HFF-Myc (cell line): ENCODE data around the gene NUP93.

ENCODE experiments used
- DNase-seq: peaks from one replicate; pipeline ENCODE4 v3.0.0-alpha.2; 2011; ENCODE audit warnings: low read depth; ENCODE audit errors: extremely low read depth
- H3K4me3 ChIP-seq: replicated peaks from 2 replicates; pipeline ENCODE4 v1.5.1; 2011; ENCODE audit warnings: low read depth, mild to moderate bottlenecking, control low read depth, low read length
- TF ChIP-seq, protein P1 (sequence below): IDR thresholded peaks from 2 replicates; pipeline ENCODE4 v1.5.1; 2012; ENCODE audit warnings: mild to moderate bottlenecking, low read depth, low read length, control low read depth; ENCODE audit errors: missing control alignments

The NUP93 gene

DNA sequence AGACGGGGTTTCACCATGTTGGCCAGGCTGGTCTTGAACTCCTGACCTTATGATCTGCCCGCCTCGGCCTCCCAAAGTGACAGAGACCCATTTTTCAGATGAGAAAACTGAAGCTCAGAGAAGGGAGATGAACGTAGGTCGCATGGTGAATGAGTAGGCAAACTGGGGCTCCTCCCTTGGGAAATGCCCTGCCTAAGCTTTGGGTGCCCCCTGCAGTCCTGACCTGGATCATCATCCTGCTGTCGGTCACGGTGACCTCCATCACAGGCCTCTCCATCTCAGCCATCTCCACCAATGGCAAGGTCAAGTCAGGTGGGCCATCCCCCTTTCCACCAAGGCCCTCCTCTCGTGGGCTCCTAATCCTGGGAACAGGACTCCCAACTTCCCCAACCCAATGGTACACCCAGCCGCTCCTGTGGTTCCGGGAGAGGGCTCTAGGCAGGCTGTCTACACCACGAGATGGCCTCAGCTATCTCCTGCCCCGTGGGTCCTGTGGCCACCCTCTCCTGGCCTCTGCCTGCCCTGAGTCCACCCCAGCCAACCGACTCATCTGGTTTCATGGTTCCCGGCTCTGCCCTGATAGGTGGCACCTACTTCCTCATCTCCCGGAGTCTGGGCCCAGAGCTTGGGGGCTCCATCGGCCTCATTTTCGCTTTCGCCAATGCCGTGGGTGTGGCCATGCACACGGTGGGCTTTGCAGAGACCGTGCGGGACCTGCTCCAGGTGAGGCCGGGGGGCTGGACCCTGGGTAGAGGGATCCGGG is 139.8 kb downstream of the NUP93 start:
- no peak for DNase-seq
- H3K4me3 ChIP-seq, result no peak overlapping the region
- TF ChIP-seq, protein P1, sequence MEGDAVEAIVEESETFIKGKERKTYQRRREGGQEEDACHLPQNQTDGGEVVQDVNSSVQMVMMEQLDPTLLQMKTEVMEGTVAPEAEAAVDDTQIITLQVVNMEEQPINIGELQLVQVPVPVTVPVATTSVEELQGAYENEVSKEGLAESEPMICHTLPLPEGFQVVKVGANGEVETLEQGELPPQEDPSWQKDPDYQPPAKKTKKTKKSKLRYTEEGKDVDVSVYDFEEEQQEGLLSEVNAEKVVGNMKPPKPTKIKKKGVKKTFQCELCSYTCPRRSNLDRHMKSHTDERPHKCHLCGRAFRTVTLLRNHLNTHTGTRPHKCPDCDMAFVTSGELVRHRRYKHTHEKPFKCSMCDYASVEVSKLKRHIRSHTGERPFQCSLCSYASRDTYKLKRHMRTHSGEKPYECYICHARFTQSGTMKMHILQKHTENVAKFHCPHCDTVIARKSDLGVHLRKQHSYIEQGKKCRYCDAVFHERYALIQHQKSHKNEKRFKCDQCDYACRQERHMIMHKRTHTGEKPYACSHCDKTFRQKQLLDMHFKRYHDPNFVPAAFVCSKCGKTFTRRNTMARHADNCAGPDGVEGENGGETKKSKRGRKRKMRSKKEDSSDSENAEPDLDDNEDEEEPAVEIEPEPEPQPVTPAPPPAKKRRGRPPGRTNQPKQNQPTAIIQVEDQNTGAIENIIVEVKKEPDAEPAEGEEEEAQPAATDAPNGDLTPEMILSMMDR, result peak; percentile 31

DNA sequence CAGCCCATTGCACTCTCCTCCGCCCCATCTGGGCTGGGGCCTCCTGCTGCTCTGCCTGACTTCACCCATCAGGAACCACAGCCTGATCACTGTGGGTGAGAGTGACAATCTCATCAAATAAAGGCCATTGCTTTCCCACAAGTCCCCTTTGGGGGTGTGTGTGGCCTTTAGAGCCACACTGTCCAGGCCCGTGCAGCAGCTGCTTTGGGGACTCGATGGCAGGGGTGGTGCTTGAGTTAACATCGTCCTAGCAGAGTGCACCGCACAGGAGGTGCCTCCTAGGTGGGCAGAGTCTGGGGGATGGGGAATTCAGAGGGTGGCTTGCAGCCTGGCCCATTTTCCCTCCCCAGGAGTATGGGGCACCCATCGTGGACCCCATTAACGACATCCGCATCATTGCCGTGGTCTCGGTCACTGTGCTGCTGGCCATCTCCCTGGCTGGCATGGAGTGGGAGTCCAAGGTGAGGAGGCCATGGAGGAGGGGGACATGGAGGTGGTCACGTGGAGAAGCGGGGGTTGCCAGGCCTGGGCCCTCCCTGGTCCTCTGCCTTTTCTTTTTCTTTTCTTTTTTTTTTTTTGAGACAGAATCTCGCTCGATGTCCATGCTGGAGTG is 140.5 kb downstream of the NUP93 start:
- TF ChIP-seq, protein P1, result no peak
- H3K4me3 ChIP-seq, result no peak overlapping the region
- no peak for DNase-seq

DNA sequence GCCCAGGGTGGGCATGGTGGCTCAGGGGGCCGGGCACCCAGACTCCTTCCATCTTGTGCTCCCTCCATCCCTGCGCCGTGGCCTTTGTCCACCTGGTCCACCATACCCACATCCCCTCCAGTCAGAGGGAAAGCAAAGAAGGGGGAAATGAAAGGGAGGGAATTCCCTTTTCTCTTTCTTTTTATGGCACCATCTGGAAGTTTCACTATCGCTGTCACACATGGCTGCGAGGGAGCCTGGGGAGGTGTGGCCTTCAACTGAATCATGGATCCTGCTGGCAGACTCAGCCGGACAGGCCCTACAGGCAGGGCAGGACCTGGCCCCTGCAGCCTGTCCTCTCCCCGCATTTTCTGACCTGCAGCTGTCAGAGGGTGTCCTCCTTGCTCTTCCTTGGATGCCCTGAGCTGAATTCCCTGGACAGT is 141.3 kb downstream of the NUP93 start:
- no peak overlapping the region for H3K4me3 ChIP-seq
- DNase-seq, result no peak
- TF ChIP-seq, protein P1, result no peak

DNA sequence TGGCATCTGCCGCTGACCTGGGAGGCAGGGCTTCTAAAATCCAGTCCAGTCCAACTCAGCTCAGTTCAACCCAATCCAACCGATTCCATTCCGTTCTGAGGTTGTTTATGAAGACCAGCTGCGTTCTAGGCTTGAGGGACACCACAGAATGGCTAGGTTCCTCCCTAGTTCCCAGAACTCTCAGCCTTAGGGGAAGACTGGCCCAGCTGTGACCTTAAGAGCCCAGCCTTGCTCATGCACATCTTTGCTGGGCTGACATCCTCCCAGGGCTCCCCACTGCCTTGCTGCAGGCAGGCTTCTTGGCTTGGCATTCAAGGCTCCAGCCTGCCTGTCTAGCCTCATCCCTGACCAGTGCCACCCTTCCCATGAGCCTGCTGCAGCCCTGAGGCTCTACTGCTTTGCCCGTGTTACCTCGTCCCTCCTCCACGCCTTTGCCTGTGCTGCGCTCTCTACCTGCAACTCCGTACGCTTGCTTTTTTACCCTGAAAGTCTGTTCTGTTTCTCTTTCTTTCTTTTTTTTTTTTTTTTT is 143.0 kb downstream of the NUP93 start:
- DNase-seq, result no peak

DNA sequence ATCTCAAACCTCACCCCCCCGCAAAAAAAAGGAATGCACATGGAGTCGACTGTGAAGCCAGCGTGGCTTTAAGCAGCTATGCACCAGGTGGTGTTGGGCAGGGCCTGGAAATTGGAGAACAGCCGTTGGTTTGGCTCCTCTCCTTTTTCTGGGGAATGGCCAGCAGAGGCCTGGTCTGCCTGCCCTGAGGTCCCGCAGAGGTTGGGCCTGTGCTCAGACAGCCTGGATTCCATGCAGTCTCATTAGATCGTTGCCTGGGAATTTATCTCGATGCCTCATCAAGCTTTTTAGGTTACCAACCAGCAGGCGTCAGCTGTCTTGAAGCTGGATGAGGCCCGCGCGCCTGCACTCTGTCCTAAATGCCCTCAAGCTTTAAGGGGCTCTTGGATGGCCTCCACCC is 144.9 kb downstream of the NUP93 start:
- no peak overlapping the region for H3K4me3 ChIP-seq
- TF ChIP-seq, protein P1, result no peak
- no peak for DNase-seq

More for the DNA sequence above, 143.0 kb downstream of the NUP93 start:
- TF ChIP-seq, protein P1, result no peak
- no peak overlapping the region for H3K4me3 ChIP-seq

DNA sequence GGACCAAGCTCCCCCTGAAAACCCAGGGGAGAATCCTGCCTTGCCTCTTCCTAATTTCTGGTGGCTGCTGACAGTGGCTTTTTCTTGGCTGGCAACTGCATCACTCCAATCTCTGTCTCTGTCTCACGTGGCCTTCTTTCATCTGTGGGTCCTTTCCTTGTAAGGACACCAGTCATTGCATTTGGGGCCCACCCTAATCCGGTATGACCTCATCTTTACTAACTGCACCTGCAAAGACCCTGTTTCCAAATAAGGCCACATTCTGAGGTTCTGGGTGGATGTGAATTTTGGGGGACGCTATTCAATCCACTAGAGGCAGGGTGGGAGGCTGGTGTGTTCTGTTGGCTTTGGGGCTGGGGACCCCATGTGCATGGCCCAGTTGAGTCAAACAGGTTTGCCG is 146.1 kb downstream of the NUP93 start:
- H3K4me3 ChIP-seq, result no peak overlapping the region
- DNase-seq, result no peak
- TF ChIP-seq, protein P1, result no peak
